Caco-2 (cell line): ENCODE data around the gene ZC3HAV1. TPM values are rescaled to one million over a fixed set of nuclear protein-coding genes. Genes with fewer than 3 reads are reported as not detected.

Source experiments
- BruUV-seq: library from RNA; stranded (reverse); fragments of 400-500 nt; replicated peaks from 2 replicates; lab custom pipeline; 2021; lab: Mats Ljungman, UMichigan
- CTCF ChIA-PET: fragments of 300-600 bp; sonication (Branson Sonifier 250); formaldehyde crosslinking; loops from one replicate; lab custom pipeline; 2022; ENCODE audit warnings: antibody characterized with exemption; lab: Charles Lee
- POLR2A ChIA-PET: fragments of 300-600 bp; sonication (Branson Sonifier 250); formaldehyde crosslinking; loops from one replicate; lab custom pipeline; 2022; ENCODE audit warnings: antibody characterized with exemption; lab: Charles Lee
- DNase-seq, 2 experiments: peaks; one replicate each; pipeline versions ENCODE4 v3.0.0 to v3.0.0-alpha.2; 2020 to 2022
- H3K27me3 ChIP-seq: replicated peaks from 2 replicates; pipeline ENCODE4 v1.6.0; 2011; ENCODE audit warnings: low read length; ENCODE audit not compliant: control insufficient read depth, insufficient read depth
- H3K36me3 ChIP-seq: 2 replicates; pipeline ENCODE4 v1.5.1; 2011; ENCODE audit warnings: low read length; ENCODE audit not compliant: control insufficient read depth, insufficient read depth
- H3K4me1 ChIP-seq: fragments of 250-450 bp; sonication (Bioruptor Pico); 2 replicates; pipeline ENCODE4 v1.5.1; 2020; ENCODE audit warnings: mild to moderate bottlenecking
- H3K4me3 ChIP-seq: 2 replicates; pipeline ENCODE4 v1.5.1; 2011; ENCODE audit warnings: low read depth, mild to moderate bottlenecking, control low read depth, low read length
- H3K9me3 ChIP-seq: fragments of 250-450 bp; sonication (Bioruptor Pico); 2 replicates; pipeline ENCODE4 v1.5.1; 2020; ENCODE audit warnings: mild to moderate bottlenecking, moderate library complexity
- H3K27ac Mint-ChIP-seq: one replicate; pipeline ENCODE4 v1.8.0; 2022; ENCODE audit warnings: mixed read lengths; ENCODE audit not compliant: unreplicated experiment
- H3K27me3 Mint-ChIP-seq: one replicate; pipeline ENCODE4 v1.8.0; 2022; ENCODE audit warnings: mixed read lengths; ENCODE audit not compliant: insufficient read depth, unreplicated experiment
- H3K36me3 Mint-ChIP-seq: one replicate; pipeline ENCODE4 v1.8.0; 2022; ENCODE audit warnings: mild to moderate bottlenecking, mixed read lengths; ENCODE audit not compliant: insufficient read depth, unreplicated experiment
- H3K4me1 Mint-ChIP-seq: one replicate; pipeline ENCODE4 v1.8.0; 2022; ENCODE audit warnings: low read depth, mixed read lengths; ENCODE audit not compliant: unreplicated experiment
- H3K4me3 Mint-ChIP-seq: one replicate; pipeline ENCODE4 v1.8.0; 2022; ENCODE audit warnings: mild to moderate bottlenecking, moderate library complexity, mixed read lengths; ENCODE audit not compliant: unreplicated experiment
- H3K9me3 Mint-ChIP-seq: one replicate; pipeline ENCODE4 v1.8.0; 2022; ENCODE audit warnings: mixed read lengths; ENCODE audit not compliant: unreplicated experiment
- intact Hi-C: fragments of 100-400 bp; cut with micrococcal nuclease; formaldehyde crosslinking; loops from one replicate; pipeline ENCODE4 v1.10.0; 2022; ENCODE audit not compliant: unreplicated experiment
- total RNA-seq: library from RNA; stranded (reverse); gene quantifications from 2 replicates; pipeline ENCODE4 v1.2.3, GENCODE V29; 2022
- TF ChIP-seq, protein P1 (sequence below), 2 experiments: fragments of 200-600 bp in 1 of 2; IDR thresholded peaks; 1 replicate in 1 of 2; 2 replicates in 1 of 2; pipeline versions ENCODE4 v1.5.1 to v1.8.0; 2011 to 2022; ENCODE audit warnings: antibody characterized with exemption in 1 of 2, control low read depth in 1 of 2, inconsistent platforms in 1 of 2, low read depth in 1 of 2, low read length in 1 of 2, mild to moderate bottlenecking in 1 of 2, moderate library complexity in 1 of 2; ENCODE audit not compliant: insufficient read depth in 1 of 2, severe bottlenecking in 1 of 2, unreplicated experiment in 1 of 2

The ZC3HAV1 gene
- total RNA-seq, 1 experiment from 2014 or later = 30.8 TPM

GRCh38 chr7:139011373-139011772 is 98.1 kb downstream of the ZC3HAV1 start:
- H3K9me3 Mint-ChIP-seq = no peaks in the 10 kb centered on the region
- Histone ChIP-seq H3K4me3 (no peak overlapping the region), H3K36me3 (no peaks in the 10 kb centered on the region), H3K27me3 (no peaks in the 10 kb centered on the region), H3K9me3 (0 out of 2 replicates have a peak, but pooled peaks cover 4% of the 10 kb centered on the region), H3K4me1 (no peaks in the 10 kb centered on the region)
- intact Hi-C loops = no loop called here
- BruUV-seq = no TSS peak
- ChIA-PET POLR2A (no interaction called here), CTCF (no interaction called here)
- H3K27ac Mint-ChIP-seq = no peak overlapping the region
- H3K36me3 Mint-ChIP-seq = no peaks in the 10 kb centered on the region
- H3K27me3 Mint-ChIP-seq = no peaks in the 10 kb centered on the region
- TF ChIP-seq, protein P1, sequence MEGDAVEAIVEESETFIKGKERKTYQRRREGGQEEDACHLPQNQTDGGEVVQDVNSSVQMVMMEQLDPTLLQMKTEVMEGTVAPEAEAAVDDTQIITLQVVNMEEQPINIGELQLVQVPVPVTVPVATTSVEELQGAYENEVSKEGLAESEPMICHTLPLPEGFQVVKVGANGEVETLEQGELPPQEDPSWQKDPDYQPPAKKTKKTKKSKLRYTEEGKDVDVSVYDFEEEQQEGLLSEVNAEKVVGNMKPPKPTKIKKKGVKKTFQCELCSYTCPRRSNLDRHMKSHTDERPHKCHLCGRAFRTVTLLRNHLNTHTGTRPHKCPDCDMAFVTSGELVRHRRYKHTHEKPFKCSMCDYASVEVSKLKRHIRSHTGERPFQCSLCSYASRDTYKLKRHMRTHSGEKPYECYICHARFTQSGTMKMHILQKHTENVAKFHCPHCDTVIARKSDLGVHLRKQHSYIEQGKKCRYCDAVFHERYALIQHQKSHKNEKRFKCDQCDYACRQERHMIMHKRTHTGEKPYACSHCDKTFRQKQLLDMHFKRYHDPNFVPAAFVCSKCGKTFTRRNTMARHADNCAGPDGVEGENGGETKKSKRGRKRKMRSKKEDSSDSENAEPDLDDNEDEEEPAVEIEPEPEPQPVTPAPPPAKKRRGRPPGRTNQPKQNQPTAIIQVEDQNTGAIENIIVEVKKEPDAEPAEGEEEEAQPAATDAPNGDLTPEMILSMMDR (IDR thresholded peaks at IDR 0.05; ENCODE audit: insufficient read depth in 1 of 2, low read depth in 1 of 2, low read length in 1 of 2, severe bottlenecking in 1 of 2, unreplicated experiment in 1 of 2) = no peak
- no peak for DNase-seq
- no peaks in the 10 kb centered on the region for H3K4me1 Mint-ChIP-seq
- H3K4me3 Mint-ChIP-seq = no peak overlapping the region

DNA sequence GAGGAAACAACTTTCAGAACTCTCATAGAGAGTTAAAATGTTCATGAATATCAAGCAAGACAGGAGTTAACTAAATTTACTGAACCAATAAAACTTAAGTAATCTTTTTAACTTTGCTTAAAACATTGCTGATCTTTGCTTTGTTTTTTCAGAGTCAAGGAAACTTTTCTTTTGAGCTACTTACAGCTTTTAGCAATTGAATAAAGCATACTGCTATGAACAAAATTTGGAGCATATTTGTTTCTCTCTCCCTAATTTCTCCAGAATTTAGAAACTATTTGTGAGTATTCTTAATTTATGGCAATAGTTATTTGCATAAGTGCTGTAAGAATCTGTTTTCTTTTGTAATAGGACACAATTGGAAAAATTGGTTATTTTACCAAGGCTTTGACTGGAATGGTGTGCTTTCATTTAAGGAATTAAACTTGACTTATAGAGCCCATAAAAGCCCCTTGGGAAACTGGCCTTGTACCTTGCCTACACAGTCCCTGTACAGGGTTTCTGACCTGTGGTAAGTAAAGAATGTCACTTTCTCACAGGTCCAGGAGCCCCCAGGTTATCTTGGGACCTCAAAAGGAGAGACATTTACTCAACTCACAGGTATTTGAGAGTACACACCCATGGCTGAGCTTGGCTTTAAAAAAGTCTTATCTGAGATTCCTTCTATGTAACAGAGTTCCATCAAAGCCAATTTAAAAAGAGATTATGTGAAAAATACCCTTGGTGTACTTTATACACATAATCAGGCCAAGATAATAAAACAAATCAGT is 105.0 kb downstream of the ZC3HAV1 start:
- H3K4me1 ChIP-seq = peaks cover 39% of the 10 kb centered on the region
- no peak overlapping the region for H3K4me3 Mint-ChIP-seq
- intact Hi-C loops = loop anchor here (2.0 kb wide), 1 partner anchor 24 kb away; the partner anchor contains the start of gene KIAA1549
- BruUV-seq = no TSS peak
- peak overlapping the region; percentile 86 for H3K27ac Mint-ChIP-seq
- no peaks in the 10 kb centered on the region for H3K36me3 ChIP-seq
- no peaks in the 10 kb centered on the region for H3K27me3 ChIP-seq
- no peaks in the 10 kb centered on the region for H3K9me3 Mint-ChIP-seq
- H3K36me3 Mint-ChIP-seq = no peaks in the 10 kb centered on the region
- TF ChIP-seq, protein P1 (IDR thresholded peaks at IDR 0.05; ENCODE audit: insufficient read depth in 1 of 2, low read depth in 1 of 2, low read length in 1 of 2, severe bottlenecking in 1 of 2, unreplicated experiment in 1 of 2) = no peak
- ChIA-PET POLR2A (interaction anchor here (0.6 to 0.7 kb wide), 2 partner anchors 9 to 14 kb away, joined by 3 read pairs; no protein-coding TSS in a partner anchor), CTCF (interaction anchor here (1.5 kb wide), 2 partner anchors 13 to 118 kb away, joined by 5 to 7 read pairs; no protein-coding TSS in a partner anchor)
- peak; percentile 61 to 77 for DNase-seq
- H3K4me3 ChIP-seq = no peak overlapping the region
- H3K4me1 Mint-ChIP-seq = peaks cover 37% of the 10 kb centered on the region
- H3K27me3 Mint-ChIP-seq = no peaks in the 10 kb centered on the region
- H3K9me3 ChIP-seq = 0 out of 2 replicates have a peak, but pooled peaks cover 4% of the 10 kb centered on the region

GRCh38 chr7:138999414-138999813 is 110.1 kb downstream of the ZC3HAV1 start:
- no peak overlapping the region for H3K4me3 ChIP-seq
- CTCF ChIA-PET = no interaction called here
- intact Hi-C loops = no loop called here
- no peaks in the 10 kb centered on the region for H3K27me3 Mint-ChIP-seq
- H3K27ac Mint-ChIP-seq = no peak overlapping the region
- no peaks in the 10 kb centered on the region for H3K27me3 ChIP-seq
- no peaks in the 10 kb centered on the region for H3K36me3 Mint-ChIP-seq
- POLR2A ChIA-PET = no interaction called here
- TF ChIP-seq, protein P1 (IDR thresholded peaks at IDR 0.05; ENCODE audit: insufficient read depth in 1 of 2, low read depth in 1 of 2, low read length in 1 of 2, severe bottlenecking in 1 of 2, unreplicated experiment in 1 of 2) = no peak
- H3K4me3 Mint-ChIP-seq = no peak overlapping the region
- H3K36me3 ChIP-seq = no peaks in the 10 kb centered on the region
- no peak for DNase-seq
- H3K9me3 ChIP-seq = no peaks in the 10 kb centered on the region
- H3K4me1 Mint-ChIP-seq = peaks cover 17% of the 10 kb centered on the region
- H3K4me1 ChIP-seq = peaks cover 31% of the 10 kb centered on the region
- BruUV-seq = no TSS peak
- H3K9me3 Mint-ChIP-seq = no peaks in the 10 kb centered on the region

Other genes starting within 250 kb of the ZC3HAV1 start
- 19.9 and 21.9 TPM in 2 replicates for gene KIAA1549, start 128.3 kb downstream of the ZC3HAV1 start, total RNA-seq
- gene ZC3HAV1L, start 73.7 kb downstream of the ZC3HAV1 start, total RNA-seq = 22.1 and 24.6 TPM in 2 replicates
- gene UBN2, start 121.5 kb upstream of the ZC3HAV1 start, total RNA-seq = 21.3 and 23.4 TPM in 2 replicates
- gene FMC1, start 231.6 kb upstream of the ZC3HAV1 start, total RNA-seq = 8.7 and 15.1 TPM in 2 replicates